Medulla oblongata (tissue), 1 donor: ENCODE data around the gene CDC26.
A peak's percentile ranks its signal among the peaks of the same experiment; 100 is the strongest.
"Not testable (repeated sequence)": the region's sequence is repeated elsewhere in the genome, so short reads cannot be mapped to it uniquely, and the experiment has no call there.

Experiments used
- DNase-seq: peaks from one replicate; pipeline ENCODE4 v3.0.0-alpha.2; 2015; ENCODE audit errors: extremely low spot score

CDC26 gene

GRCh38 chr9:113275157-113276131 is at the start of gene CDC26, which contains the start of gene PRPF4:
Gene CDC26 (minus strand): TSS chr9:113275572. CDS start chr9:113272507, 3,065 bp downstream.
Gene PRPF4 (plus strand): TSS chr9:113275658. CDS start chr9:113275744, 86 bp downstream.
- DNase-seq: peak; percentile 99

GRCh38 chr9:113322671-113323070 is 47.3 kb upstream of the CDC26 start:
- DNase-seq: peak; percentile 26

- DNase-seq: no peak
Observed at GRCh38 chr9:113320051-113320450, 44.7 kb upstream of the CDC26 start.

DNA sequence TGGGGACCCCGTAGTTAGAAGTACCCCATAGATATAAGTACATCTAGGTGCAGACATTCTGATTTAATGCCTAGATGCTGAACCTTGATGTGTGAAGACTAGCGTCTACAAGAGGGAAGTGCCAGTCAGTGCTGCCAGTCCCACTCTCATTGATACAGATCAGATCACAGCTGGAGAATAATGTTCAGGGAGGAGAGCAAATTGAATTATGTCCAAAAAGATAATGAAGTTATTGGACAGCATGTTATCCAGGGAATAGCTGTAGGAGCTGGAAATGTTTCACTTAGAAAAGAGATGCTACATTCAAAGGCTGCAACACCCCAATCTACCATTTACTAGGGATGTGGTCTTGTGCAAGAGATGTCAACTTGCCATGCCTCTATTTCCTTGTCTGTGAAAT is 43.7 kb upstream of the CDC26 start:
- DNase-seq: no peak

DNA sequence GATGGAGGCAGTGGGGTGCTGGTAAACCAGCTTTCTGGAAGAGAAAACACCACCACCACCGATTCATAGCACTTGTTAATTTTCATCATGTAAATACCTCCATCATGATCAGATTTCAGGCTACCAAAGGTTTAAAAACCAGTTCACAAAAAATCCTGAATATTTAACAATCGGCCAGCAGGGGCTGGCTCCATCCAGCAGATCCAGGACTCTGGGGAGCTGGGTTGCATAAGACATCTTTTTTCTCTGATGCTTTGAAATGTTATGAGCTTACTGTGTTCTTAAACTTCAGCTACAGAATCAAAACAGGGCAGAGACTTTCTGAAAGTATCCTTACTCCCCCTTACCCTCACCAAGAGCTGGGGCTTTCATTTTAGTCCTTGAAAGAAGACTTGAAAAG is 42.4 kb upstream of the CDC26 start:
- DNase-seq: no peak

DNA sequence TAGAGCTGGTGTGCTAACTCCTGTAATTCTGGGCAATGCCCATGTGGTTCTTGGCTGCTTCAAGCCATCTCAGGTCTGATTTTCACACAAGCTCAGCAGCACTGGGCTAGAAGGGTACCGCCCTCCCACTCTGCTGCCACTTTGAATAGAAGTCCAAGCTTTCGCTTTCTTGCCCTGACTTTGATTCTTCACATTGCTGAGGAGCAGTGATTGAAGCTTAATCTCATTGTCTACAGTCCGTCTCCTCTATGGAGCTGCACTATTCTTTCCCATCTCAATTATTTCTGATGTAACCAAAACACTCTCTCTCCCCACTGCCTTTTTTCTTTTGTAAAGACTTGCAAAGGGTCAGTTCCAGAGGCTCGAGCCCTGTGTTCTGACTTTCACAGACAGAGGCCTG is 40.7 kb upstream of the CDC26 start:
- no peak for DNase-seq

GRCh38 chr9:113315231-113315630 is 39.9 kb upstream of the CDC26 start:
- no peak for DNase-seq

DNA sequence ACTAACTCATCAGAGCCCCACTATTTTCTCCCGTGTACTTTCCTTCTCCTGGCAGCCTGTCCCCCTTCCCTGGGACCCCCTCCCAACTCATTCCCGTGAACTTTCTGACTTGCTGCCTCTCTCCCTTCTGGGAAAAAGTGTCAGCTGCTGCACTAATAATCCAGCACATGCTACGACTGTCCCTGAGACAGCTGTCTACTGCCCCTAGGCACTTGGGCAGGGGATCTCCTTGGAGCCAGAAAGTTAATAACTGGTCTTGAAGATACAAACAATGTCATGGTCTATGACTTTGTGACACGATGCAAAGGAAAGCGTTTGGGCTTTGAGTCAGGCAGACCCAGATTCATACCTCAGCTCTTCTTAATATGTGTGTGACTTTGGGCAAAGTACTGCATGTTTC is 37.9 kb upstream of the CDC26 start:
- no peak for DNase-seq

DNA sequence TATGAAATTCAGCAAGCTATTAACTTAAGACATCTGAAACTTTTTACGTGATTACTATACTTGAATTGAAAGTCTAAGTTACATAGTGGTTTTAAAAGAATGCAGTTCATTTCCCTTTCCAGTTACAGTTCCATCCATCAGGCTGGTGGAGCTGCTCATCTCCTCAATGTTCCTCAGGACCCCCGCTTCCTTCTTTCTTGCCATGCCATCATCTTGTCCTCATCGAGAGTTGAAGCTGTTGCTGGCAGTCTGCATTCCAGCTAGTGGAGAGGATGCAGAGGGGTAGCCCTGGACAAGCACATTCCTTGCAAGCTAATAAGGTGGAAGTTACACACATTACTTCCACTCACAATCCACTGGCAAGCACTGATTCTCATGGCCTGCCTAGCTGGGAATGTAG is 36.6 kb upstream of the CDC26 start:
- peak; percentile 23 for DNase-seq

DNA sequence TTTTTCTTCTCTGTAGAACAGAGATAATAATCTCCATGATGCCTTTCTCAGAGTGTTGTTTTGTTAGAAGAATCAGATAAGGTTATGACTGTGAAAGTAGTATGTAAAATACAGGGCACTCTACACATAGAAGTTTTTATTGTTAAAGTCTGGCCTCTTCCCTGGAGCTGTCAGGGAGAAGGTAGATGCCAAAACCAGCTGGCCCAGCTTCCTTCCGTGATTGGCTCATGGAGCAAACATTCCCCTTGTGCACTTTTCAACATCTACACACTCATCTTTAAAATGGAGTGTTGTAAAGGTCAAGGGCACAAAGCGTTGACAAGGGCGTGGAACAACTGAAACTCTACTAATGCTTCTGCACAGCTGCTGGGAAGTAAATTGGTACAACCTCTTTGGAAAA is 35.2 kb upstream of the CDC26 start:
- DNase-seq: no peak

GRCh38 chr9:113309204-113309813 is 33.9 kb upstream of the CDC26 start:
- DNase-seq: peak; percentile 66

DNA sequence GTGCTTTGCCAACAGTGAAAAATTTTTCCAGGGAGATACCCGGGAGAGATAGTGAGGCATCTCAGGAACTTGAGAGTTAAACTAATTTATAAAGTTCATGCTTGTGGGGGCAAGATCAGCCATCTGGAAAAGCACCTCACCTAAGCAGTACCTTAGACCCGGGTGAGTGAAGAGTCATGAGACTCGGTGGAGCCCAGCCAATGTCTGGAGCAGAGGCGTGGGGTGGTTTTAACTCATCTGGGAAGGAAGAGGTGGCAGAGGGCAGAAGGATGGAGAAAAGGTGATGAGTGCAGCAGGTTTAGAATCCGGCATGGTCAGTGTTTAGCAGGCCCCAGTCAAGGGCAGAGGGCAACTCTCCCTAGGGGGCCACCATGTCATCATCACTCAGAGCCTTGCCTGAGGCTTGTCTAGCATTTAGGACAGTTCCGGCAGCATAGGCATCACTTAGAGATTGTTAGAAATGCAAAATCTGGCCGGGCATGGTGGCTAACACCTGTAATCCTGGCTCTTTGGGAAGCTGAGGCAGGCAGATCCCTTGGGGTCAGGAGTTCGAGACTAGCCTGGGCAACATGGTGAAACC is 32.1 kb upstream of the CDC26 start:
- no peak for DNase-seq

DNA sequence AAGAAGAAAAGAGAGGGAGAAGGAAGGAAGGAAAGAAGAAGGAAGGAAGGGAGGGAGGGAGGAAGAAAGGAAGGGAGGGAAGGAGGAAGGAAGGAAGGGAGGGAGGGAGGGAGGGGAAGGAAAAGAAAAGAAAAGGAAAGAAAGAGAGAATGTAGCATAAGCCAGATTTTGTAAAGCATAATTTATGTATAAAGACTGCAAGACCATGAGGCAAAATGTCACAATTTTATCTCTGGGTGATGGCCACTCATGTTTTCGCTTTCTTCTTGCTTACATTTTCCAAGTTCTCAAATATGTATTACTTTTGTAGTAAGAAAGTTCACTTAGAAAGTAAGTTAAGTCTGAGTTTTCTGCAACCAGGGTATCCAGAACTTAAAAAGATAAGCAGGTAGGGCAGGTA is 31.2 kb upstream of the CDC26 start:
- DNase-seq: no peak

DNA sequence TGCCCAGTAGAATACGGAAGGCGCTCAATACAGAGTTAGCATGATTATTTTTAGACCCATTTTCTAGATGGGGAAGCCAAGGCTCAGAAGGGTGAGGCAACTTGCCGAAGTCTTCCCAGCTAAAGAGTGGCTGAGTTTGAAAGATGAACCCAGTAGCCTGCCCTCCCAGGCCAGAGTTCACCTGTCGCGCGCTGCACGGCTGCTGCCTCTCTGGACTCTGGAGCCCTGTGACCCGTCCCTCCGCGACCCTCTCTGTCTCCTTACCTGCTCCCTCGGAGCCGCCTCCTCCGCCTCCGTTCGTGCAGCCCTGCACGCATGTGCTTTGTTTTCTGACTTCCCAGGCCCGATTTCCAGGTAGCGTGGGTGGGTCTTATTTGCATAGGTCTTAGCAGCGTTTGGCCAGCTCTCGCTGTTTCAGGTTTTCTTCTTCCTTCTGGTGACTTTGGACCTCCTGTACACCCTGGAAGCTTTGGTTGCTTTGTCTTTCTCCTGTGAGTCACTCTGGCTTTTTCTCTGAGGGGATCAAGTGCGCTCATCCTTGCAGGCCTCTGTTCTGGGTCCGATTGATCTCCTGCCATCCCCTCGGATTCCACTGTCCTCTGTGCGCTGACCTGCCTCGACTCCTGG is 27.5 kb upstream of the CDC26 start, which contains the start of gene RNF183:
Gene RNF183 (minus strand): TSS at position 585 of the 627 bp plus-strand sequence. CDS start 5,192 bp downstream, outside the sequence.
- DNase-seq: no peak

- no peak for DNase-seq
Observed at GRCh38 chr9:113301548-113301947, 26.2 kb upstream of the CDC26 start.

DNA sequence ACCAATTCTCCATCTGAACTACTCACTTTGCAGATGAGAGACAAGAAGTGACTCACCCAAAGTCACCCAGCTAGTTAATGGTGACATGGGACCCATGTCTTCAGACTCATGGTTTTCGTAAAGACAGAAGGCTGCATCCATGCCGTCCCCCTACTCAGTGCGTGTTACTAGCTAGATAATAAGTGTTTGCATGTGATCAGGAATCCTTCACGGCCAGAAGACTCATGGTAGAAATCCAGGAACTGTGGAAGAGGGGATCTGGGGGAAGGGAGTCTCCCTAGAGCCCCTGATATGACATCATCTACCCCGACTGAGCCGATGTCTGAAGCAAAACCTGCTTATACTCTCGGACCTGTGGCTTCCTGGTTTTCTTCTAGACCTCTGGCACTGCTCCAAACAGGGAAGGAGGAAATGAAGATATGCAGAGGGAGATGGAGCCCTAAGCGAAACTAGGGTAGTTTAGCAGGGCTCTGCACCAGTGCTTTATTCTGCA is 24.5 kb upstream of the CDC26 start:
- peak; percentile 61 for DNase-seq

- no peak for DNase-seq
Observed at GRCh38 chr9:113298924-113299770, 23.8 kb upstream of the CDC26 start.

DNA sequence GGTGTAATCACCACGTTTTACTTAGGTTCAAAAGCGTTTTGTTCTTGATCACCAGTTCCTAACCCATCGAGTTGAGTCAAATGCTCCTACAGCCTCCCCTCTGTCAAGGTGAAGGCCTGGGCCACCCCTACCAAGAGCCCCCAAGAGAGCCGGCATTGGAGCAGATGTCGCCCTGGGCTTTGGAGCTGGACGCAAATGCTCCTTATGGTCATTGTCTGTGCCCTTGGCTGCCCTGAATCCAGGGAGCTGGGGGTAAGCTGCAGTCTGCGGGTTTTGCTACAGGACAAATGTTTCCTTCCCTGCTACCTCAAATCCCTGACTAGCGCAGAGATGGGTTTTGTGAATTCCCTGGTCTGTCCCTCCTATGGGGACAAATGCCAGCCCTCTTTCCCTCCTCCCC is 22.9 kb upstream of the CDC26 start:
- no peak for DNase-seq

DNA sequence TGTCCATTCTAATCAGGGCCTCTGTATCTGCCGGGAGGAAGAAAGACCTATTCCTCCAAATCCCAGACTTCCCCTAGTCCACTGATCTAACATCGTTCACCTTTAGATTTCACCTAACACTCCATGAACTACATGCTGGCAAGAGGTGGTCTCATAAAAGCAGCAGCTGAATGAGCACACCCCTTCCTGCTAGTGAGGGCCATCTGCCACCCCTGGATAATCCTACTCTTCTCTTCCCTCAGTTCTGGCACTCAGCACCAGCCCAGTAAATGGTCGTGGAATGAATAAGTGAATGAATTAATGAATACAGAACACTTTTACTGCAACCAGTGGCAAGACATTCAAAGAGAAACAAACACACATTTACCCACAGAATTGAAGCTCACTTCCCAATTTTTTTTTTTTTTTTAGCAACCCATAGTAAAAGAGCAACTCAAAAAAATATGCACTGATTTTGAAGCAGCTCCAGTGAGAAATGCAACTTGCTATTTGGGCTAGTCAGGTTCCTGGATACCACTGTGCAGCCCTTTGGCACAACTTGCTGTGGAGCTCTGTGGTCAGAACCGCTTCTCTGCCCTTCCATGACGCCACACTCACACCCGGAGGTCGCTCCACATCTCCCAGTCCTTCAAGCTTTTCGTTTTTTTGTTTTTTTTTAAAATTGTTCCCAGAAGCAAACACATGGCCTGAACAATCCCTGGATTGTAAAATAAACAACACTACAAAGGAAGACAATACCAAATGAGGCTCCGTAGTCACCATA is 21.6 kb upstream of the CDC26 start:
- no peak for DNase-seq

DNA sequence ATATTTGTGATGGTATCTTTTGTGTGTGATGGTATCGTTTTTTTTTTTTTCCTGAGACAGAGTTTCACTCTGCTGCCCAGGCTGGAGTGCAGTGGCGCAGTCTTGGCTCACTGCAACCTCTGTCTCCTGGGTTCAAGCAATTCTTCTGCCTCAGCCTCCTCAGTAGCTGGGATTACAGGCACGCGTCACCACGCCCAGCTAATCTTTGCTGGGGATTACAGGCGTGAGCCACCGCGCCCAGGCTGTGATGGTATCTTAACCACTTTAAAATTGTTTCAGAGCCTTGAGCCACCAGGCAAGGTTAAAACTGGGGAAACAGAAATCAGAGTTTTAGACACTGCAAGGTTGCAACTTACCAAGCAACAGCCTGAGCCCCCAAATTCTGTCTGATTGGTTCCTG is 20.9 kb upstream of the CDC26 start:
- DNase-seq: not testable (repeated sequence)
